Vagina (tissue), 2 donors: ENCODE measurements around the gene CYP3A7.
"Not testable (repeated sequence)": the region's sequence is repeated elsewhere in the genome, so short reads cannot be mapped to it uniquely, and the experiment has no call there.

Experiments used
- CTCF ChIP-seq, 3 experiments: fragments of 450-650 bp in 2 of 3; fragments of 200-600 bp in 1 of 3; sonication (generic) in 1 of 3; IDR thresholded peaks; one replicate each; pipeline ENCODE4 v1.5.1; 2017 to 2019; ENCODE audit warnings: antibody characterized with exemption in 3 of 3, mild to moderate bottlenecking in 2 of 3, moderate library complexity in 2 of 3
- POLR2A ChIP-seq, 2 donors: fragments of 450-650 bp; IDR thresholded peaks; one replicate each; pipeline ENCODE4 v1.6.1; 2017; ENCODE audit warnings: antibody characterized with exemption in 2 of 2, mild to moderate bottlenecking in 2 of 2, moderate library complexity in 2 of 2
- POLR2AphosphoS5 ChIP-seq, 2 donors: sonication (generic); formaldehyde crosslinking; IDR thresholded peaks; one replicate each; pipeline ENCODE4 v1.9.0; 2017; ENCODE audit warnings: antibody characterized with exemption in 2 of 2, mild to moderate bottlenecking in 2 of 2, low read depth in 1 of 2; ENCODE audit not compliant: insufficient read depth in 1 of 2

- not testable (repeated sequence) for TF ChIP-seq CTCF (IDR thresholded peaks at IDR 0.05); POLR2A (IDR thresholded peaks at IDR 0.05); POLR2AphosphoS5 (IDR thresholded peaks at IDR 0.05; ENCODE audit: insufficient read depth in 1 of 2, low read depth in 1 of 2)
These were observed 44.1 kb downstream of the CYP3A7 start for GRCh38 chr7:99690918-99691317.
